NCI-H446 treated with DMSO at 0.1 percent for 48 hours (cell line): Measurements from ENCODE around the gene BCOR.

Experiments
- DNase-seq: peaks from one replicate; lab custom pipeline; 2025; lab: John Stamatoyannopoulos, UW

BCOR gene

DNA sequence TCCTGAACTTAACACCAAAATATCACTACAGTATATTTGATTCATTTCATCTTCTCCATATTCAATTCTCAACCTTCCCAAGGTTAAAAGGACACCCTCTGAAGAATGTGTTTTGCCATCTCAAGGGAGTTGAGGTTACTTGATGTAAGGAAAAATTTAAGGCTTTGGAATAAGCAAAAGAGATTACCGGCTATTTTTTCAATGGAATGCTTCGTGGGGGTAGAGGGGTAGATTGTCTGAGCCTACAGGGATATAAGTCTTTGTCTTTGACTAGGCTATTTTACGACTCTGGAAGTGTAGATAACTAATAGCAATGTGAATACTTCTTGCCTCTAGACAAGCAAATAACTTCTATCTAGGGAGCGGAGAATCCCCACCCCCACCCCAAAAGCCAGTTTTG, 78.2 kb downstream of the BCOR start:
- no peak for DNase-seq

DNA sequence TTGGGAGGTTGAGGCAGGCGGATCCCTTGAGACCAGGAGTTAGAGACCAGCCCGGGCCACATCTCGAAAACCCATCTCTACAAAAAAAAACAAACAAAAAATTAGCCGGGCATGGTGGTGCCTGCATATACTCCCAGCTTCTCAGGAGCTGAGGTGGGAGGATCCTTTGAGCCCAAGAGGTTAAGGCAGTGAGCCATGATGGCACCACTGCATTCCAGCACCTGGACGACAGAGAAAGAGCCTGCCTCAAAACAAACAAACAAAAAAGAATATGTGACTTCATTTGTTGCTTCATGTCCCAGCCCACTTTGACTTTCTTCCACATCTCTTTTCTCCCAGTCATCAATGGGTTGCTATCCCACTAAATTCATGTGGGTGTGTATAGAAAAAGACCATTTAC, 79.7 kb downstream of the BCOR start:
- DNase-seq = no peak

DNA sequence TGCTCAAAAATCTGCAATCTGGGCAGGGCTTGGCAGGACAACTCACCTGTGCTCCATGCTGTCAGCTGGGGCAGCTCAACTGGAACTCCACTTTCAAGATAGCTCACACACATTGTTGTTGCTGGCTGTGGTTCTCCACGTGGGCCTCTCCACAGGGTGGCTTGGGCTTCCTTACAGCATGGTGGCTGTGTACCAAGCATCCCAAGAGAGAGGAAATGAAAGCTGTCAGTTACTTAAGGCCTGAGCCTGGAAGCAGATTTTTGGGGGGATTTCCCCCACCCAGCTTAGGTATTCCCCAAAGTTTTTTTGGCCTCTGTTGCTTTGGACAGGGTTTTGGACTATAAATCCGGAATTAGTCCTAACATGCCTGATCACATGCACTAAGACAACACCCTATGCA, 81.0 kb downstream of the BCOR start:
- DNase-seq = no peak

DNA sequence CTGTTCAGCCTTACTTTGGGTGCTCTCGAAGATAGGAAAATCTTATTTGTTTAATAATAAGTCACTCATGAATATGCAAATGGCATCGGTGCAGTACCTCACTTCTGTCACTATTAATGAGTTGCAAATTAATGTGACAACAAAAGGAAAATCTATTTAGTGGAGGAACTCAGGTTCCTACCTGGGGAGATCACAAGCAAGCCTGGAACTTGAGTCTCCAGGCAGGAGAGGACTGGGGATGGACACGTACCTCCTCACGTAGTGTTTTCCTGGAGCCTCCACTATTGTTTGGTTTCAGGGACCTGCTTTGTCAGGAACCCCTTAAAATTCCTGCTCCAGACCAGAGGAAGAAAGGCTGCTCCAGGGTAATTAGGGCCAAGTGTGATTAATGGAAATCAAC, 82.1 kb downstream of the BCOR start:
- no peak for DNase-seq

DNA sequence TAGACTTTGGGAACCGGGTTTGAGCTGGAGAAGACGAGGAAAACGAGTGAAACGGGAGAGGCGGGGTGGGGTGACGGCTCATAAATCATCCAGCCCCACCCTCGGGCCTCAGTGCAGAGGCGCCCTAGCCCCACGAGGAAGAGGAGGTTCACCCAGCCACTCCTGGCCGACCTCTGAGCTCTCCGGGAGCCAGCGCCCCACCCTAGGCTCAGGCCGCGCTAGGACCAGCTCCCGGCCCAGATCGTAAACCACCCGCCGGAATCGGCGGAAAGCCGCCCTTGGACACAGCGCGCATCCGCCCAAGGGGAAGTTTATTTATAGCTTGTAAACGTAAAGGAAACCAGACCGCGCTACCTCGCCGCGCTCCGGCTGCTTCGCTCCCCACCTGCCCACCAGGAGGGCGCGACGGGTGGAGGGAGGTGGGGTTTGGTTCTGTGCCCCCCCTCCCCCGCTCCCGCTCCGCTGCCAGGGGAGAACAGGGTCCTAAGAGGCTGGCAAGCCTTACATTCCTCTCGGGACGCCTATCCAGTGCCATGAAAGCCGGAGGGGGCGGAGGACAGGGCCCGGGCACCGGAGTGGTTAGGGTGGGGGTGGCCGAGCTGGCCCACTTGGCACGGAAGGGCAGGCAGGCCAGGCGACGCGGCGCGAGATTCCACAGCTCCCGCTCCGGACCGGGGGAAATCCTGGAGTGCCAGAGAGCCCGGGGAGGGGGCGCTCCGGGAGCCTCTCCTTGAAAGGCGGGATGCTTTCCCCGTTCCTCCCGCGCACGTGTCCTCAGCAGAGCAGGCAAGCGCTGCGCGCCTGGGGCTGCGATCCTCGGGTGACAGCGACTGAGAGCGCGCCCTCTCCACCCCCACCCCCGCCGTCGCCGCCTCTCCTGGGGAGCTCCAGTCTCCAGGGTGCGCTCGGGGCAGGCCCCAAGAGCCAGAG, 84.2 kb downstream of the BCOR start:
- no peak for DNase-seq

GRCh38 chrX:40012868-40013265, 84.9 kb downstream of the BCOR start:
- no peak for DNase-seq

DNA sequence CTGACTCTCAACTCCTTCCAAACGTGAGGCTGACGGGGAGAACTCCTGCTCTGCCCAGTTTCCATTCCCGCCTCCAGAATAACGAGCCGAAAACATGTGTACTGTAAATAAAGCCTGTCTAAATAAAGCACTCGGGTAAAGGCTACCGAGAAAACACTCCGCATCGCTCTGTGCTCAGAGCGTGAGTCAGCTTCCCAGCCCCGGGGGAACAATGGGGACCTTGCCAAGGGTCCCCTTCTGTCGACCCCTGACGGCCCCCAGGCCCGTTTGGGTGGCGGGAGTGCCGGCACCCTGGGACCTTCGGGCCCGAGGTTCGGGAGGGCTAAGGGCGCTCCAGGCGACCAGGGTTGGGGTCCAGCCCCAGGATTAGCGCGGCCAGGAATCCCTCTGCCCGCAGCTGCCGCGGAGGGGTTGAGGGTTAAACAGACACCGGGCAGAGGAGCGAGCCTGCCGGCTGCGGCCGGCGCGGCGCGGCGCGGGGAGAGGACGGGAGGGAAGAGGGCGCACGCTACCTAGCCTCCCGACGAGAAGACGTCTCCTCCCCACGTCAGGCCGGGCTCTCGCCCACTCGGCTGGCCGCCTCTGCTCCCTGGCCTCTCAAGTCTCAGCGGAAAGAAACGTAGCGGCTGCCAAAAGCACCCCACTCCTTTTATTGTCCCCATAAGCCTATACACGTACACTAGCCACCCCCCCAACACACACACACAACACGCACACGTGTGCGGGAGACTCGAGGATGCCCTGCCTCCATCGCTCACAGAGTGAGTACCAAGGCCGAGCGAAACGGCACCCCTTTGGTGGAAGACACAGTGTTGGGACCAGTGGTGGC, 85.5 kb downstream of the BCOR start:
- DNase-seq = no peak

GRCh38 chrX:40011322-40012038, 86.3 kb downstream of the BCOR start:
- no peak for DNase-seq

GRCh38 chrX:40010550-40011321, 87.0 kb downstream of the BCOR start:
- no peak for DNase-seq

DNA sequence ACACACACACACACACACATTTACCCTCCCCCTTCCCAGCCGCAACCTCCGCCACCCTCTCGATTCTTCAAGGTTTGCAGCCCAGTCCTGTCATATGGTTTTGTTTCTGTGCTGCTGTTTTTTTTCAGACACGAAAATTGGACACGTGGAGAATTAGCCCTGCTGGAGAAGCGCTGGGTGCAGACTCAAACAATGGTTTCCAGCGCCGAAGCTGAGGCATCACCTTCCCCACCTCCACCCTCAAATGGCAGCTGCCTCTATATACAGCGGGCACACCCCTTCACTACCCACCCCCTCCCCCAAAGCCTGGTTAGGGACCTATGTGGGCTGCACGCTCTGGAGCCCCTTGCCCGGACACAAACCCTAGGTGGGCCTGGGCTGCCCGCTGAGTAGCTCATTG, 87.9 kb downstream of the BCOR start:
- DNase-seq = no peak

GRCh38 chrX:40009462-40009851, 88.3 kb downstream of the BCOR start:
- no peak for DNase-seq

- DNase-seq = no peak
These were observed 88.8 kb downstream of the BCOR start for GRCh38 chrX:40008791-40009461.

GRCh38 chrX:40007756-40008705, 89.7 kb downstream of the BCOR start:
- DNase-seq = no peak

DNA sequence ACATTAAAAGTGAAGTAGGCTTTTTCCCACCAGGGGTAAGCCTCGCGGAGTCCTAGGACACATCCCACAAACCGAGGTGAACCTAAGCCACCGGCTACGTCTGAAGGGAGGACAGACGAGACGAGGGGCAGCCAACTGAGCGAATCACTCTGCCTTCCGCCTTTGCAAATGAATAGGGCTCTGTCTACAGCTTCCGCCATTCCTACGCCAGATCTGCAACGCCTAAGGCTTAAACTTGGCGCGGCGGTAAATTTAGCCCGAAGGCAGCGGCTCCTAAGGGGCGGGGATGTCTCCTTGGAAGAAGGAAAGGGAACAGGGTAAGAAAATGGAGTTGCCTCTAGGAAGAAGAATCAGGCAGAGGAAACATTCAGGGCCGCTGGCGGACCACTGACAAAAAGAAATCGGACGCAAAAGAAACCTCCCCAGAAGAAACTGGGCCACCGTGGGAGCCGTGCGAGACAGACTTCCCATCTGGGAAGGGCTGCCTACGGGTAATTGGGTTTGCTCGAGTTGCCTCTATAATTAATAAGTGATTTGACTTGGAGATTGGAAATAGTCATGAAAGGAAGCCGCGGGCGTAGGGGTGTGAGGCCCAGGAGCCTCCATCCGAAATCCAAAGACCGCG, 90.5 kb downstream of the BCOR start:
- DNase-seq = no peak

- no peak for DNase-seq
These were observed 91.4 kb downstream of the BCOR start for GRCh38 chrX:40006106-40007017.

DNA sequence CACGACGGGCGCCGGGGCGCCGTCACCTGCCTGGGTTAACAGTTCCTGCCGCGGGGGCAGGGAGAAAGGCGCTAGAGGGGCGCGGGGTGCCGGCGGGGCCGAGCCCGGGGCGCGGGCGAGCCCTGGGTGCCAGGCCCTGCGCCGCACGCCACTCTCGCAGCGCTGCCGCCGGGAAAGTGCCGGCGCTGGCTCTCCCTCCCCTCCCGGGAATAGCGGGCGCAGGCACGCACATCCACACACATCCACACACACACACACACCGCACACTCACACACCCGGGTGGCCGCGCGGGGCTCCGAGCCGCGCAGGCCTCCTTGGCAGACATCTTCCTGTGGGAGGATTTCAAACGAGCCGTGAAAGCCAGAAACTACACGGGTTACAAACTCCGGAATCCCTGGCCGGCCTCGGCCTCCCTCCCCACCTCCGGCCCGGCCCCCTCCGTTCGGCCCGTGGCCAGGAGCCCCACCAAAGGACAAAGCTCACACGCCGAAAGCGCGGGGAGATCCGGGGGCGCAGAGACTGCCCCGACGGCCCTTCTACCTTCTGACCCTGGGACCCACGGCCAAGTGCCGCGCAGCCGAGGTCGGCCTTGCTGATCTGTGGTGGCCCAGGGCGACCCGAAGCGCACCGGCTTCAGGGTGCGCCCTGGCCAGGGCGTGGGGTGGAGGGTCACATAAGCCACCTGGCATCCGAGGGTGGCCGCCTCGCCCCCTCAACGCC, 92.3 kb downstream of the BCOR start:
- DNase-seq = no peak

DNA sequence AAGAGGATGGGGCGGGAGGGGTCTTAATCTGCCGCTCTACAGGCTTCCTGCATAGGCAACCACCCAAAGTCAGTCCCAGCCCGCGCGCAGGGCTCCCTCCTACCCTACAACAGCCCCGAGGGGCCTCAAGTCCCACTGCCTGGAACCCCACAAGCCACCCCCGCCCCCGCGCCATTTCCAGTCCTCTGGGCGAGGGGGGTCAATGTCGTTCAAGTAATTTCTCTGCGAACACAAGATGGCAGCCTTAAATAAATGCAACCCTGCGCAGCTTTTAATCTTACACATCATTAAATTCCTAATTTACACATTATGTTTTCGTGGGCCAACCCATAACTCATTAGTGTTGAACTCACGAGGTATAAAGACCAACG, 92.9 kb downstream of the BCOR start:
- DNase-seq = no peak

- no peak for DNase-seq
These were observed 93.6 kb downstream of the BCOR start for GRCh38 chrX:40004246-40004535.
